Amygdala (tissue), 56 donors: ENCODE measurements around the gene ALDH5A1.
"Not testable (repeated sequence)": the region's sequence is repeated elsewhere in the genome, so short reads cannot be mapped to it uniquely, and the experiment has no call there.

ENCODE experiments used
- DNase-seq, 56 donors: peaks; one replicate each; lab custom pipeline; 2025; lab: John Stamatoyannopoulos, UW

ALDH5A1 gene

GRCh38 chr6:24484657-24485323, 10.0 kb upstream of the ALDH5A1 start:
- DNase-seq: no peak

DNA sequence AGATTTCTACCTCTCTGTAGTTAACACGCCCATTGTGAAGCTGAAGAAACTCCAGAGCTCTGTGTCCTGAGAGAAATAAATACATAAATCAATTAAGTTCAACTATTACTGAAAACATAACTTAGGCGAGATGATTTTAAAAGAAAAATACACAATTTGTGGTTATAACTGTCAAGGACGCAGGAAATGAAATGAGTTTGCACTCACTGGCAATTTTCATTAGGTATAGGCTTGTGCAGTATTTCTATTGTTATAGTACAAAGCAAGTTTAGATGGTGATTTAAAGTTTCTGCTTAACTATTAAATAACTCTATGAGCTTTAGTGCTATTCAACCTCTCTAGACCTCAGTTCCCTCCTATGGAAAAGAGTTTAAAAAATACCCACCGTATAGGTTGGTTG, 8.7 kb upstream of the ALDH5A1 start:
- no peak for DNase-seq

DNA sequence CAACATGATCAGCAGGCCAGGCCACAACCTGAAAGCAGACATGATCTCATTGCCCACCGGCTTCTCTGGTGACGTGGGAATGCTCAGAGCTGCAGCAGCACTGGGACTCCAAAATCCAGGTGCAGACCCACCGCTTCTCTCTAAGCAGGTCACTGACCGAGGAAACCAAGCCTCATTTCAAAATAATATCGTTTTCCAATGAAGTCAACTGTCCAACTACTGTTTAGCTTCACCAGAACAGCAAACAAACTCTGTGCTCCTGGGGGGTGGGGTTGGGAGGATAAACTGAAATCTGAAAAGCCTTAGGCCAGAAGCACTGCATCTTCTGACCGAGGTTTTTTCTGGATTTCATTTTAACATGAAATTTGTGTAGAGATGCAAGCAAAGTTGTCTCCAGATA, 5.3 kb upstream of the ALDH5A1 start, which contains the start of gene GPLD1:
TSS of gene GPLD1 (minus strand) at position 109 of the 400 bp plus-strand sequence. CDS start at position 42, 67 bp downstream.
- DNase-seq: no peak

- no peak for DNase-seq
Measured at GRCh38 chr6:24489881-24490280, 4.9 kb upstream of the ALDH5A1 start.

GRCh38 chr6:24490948-24491347, 3.8 kb upstream of the ALDH5A1 start:
- no peak for DNase-seq

DNA sequence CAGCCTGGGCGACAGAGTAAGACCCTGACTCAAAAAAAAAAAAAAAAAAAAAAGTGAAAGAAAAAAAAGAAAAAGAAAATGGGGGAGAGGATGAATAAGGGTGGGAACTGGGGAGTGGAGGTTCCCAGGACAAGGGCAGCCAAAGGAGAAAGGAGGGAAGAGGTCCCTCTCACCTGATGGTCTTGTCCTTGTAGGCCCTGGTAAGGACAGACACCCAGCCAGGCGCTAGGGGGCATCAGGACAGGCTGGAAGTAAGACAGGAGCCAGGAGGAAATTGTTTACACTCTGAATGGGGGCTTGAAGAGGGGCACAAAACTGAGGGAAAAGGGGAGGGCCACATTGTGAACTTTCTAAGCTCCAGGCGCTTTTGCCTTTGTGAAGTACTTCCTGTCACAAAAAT, 2.3 kb upstream of the ALDH5A1 start:
- DNase-seq: peak in 1 of 56 donors; percentile 1

DNA sequence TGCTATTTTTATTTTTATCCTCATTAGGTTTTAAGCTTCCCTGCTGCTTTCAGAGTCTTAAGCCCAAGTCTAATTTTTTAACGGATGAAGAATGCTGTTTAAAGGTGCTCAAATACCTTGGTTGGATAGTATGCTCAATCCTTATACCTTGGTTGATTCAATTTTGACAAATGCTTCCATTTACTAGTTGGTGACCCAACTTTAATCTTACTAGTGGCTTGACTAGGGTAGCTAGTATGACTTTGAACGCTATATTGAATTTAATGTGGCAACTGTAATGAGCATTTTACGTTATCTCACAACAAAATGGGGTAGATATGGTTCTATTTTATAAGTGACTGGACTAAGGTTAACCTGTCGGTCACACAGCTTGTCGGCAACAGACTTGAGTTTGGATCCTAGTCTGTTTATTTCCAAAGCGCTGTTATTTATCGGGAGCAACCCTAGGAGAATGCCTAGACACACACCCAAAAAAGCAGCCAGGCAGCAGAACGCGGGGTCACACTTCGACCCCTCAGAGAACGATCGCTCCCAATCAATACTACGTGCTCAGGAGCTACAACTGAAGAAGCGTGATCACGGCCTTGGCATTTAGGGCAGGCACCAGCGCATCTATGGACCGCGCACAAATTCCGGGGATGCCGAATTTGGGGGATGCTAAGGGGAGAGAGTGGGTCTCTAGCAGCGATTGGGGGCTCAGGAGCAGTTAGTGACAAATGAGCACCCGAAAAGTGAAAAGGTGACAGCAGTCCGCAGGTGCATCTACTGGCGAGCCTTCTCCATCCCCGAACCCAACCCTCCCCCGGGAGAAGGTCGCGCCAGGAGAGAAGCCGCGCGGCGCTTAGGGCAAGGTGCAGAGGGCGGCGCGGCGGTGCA, 586 bp upstream of the ALDH5A1 start:
- peak in 2 of 56 donors; percentile 11 to 25 for DNase-seq

- DNase-seq: no peak
Measured at GRCh38 chr6:24497254-24497970, 2.6 kb downstream of the ALDH5A1 start.

DNA sequence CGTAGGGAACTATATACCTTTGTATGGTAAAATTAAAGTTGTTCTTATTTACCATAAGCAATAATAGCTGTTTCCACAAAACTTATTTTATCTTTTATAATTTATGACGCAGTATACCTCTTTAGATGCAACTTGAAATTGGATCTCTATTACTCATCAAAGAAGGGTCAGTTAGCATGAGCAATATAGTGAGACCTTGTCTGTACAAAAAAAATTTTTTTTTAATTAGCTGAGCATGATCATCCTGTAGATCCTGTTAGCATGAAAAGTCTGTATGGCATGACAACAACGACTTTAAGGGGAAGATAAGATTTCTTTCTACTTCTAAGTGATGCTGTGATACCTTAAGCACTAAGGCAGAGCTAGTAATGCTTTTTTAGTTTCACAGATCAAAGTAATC, 5.9 kb downstream of the ALDH5A1 start:
- DNase-seq: no peak

- DNase-seq: no peak
Measured at GRCh38 chr6:24501374-24501773, 6.6 kb downstream of the ALDH5A1 start.

- no peak for DNase-seq
Measured at GRCh38 chr6:24501914-24502313, 7.1 kb downstream of the ALDH5A1 start.

DNA sequence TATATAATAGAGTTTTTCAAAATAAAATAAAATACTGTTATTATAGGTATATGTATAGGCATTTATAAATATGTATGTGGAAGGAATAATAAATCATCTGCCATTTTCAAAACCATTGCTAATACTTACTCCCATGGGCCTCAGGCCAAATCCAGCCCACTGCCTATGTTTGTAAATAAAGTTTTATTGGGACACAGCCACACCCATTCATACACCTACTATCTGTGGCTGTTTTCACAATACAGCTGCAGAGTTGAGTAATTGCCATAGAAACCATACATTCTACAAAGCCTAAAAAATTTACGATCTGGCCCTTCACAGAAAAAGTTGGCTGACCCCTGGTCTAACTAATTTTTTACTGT, 9.5 kb downstream of the ALDH5A1 start:
- no peak for DNase-seq

DNA sequence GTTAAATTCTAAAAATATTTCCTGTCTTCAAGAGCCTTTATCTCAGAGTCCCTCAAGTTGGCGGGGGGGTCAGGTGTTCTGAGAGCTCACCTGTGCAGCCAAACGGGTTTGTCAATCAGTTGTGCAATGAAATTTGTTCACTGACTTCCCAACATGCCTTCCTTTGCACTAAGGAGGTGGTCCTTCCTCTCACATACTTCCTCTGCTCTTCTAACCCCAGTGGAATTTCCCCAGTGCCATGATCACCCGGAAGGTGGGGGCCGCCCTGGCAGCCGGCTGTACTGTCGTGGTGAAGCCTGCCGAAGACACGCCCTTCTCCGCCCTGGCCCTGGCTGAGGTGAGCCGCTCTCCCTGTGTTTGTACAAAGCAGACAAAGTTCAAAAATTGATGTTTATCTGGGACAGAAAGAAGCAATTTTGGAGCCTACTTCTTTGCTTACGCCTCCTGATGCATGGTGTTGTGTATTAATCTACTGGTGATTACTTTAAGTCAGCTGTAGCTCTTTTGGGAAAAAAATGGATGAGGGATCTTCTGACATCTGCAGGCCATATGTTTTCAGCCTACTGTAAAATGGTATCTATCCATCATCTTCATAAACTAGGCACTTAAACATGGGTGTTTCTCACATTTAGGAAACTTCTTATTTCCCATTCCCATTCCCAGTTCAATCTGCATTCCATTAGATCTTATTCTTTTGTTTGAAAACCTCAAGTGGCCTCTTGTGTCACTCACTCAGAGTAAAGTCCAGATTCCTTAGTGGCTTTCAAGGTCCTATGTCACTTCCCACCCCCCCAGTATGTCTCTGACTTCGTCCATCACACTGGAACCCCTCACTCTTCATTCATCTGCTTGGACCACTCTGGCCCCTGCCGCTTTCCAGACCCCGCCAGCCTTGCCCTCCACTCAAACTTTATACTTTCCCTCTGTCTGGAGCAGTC, 10.1 kb downstream of the ALDH5A1 start:
- no peak for DNase-seq

DNA sequence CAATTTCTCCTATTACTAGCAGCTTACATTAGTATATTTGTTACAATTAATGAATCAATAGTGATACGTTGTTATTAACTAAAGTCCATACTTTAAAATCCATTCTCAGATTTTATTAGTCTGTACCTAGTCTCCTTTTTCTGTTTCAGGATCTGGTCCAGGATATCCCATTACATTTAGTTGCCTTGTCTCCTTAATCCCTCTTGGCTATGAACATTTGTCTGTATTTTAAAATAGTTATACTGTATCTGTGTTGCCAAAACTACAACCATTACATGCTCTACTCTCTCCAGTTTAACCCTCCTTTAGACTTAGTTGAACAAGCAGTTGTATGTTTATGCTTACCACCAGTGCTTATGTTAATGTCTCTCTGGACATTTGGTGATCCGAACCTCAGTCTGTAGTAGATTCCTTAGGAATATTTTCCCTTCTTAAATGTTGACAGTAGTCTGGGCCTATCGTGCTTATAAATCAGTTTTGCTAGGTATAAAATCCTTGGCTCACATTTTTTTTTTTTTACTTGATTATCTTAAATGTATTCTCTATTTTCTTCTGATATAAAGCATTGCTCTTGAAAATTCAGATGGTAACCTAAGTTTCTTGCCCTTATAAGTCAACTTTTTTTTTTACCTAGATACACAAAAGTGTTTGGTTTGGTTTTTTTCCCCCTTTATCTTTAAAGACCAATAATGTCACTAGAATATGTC, 12.2 kb downstream of the ALDH5A1 start:
- no peak for DNase-seq

DNA sequence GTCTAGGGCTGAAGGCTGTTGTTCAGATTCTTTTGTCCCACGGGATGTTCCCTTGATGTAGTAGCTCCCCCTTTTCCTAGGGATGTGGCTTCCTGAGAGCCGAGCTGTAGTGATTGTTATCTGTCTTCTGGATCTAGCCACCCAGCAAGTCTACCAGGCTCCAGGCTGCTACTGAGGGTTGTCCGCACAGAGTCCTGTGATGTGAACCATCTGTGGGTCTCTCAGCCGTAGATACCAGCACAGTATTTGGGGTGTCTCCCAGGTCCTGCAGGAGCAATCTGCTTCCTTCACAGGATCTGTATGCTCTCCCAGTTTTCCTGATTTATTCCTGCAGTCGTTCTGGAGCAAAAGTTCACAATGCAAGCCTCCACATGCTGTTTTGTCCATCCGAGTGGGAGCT, 17.2 kb downstream of the ALDH5A1 start:
- not testable (repeated sequence) for DNase-seq

GRCh38 chr6:24513602-24514001, 18.8 kb downstream of the ALDH5A1 start:
- DNase-seq: no peak

DNA sequence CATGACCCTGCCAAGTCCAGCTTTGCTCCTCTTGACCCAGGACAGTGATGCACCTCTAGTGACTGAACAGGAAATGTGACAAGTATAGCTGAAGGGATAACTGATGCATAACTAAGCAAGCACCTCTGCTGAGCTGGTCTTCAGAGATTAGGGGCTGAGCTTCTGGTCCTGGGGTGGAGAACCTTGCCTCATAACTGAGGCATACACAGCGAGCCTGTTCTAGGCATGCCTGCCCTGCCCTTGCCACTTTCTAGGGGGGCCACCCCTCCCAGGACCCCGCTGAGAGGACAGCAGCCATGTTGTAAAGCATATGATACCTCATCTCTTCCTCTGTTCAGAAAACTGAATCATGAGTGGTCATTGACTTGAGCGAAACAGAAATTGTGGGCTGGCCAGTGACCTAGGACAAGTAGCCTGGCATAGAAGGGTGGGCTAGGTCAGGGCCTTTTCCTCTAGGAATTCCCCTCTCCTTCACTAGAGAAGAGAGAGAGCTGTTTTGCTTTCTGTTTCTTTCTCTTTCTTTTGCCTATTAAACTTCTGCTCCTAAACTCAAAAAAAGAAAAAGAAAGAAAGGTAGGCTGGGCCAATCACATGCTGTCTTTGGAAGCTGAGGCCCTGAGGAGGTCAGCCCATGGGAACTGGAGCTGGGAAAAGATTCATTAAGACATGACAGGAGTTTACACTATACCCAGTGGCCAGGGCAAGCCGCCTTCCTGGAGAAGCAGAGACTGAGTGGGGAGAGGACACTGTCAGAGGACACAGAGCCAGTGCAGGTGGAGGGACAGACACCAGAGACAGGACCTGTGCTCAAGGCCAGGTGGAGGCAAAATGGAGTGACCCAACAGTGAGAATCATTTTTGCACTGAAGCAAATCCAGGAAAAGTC, 23.1 kb downstream of the ALDH5A1 start:
- peak in 1 of 56 donors; percentile 0 for DNase-seq

DNA sequence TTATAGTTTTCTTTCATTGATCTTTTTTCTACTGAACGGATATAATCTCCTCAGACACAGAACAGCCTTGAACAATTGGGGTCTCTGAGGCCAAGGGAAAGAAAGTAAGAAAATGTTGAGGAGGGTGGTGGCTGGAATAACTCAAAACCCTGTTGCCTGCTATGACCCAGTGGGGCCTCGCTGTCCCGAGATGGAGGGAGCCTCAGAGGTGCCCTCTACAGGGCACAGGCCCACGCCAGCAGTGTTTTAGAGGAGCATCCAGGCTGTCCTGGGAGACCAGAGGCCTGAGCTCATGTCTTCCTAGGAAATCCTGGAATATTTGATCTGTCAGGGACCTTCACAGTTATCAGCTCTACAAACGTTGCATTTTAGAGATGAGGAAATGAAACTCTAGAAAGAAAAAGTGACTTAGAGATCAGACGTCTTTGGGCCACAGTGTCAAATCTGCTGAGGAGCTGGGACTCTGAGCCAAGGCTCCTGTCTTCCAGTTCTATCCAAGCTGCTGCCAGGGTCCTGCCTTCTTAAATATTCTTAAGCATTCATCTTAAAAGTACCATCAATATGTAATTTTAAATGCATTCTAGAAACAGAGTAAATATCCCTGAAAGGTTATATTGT, 26.3 kb downstream of the ALDH5A1 start:
- DNase-seq: peak in 11 of 56 donors; percentile 1 to 34 (median 8)
